ENCODE measurements around the gene KCNE4.

Gene KCNE4

DNA sequence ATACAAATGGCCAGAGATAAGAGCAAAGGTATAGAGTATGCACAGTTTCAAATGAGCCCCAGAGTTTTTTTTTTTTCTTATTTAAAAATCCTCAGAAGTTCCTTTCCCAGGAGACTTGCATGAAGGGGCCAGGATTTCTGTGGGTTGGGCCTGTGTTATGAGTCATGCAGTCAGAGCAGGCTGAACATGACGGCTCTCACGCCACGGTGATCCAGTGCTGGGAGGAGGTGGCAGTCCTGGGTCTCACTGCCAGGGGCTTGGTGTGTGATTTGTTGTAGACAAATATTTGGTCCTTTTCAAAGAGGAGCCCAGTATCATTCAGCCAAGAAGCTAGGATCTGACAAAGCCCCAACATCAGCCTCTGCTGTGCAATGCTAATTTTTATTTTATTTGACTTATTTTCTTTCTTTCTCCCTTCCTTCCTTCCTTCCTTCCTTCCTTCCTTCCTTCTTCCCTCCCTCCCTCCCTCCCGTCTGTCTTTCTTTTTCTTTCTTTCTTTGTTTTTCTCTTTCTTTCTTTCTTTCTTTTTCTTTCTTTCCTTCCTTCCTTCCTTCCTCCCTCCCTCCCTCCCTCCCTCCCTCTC is 10.4 kb upstream of the KCNE4 start:
- no peak for FAIRE-seq

GRCh38 chr2:223042284-223042683 is 9.7 kb upstream of the KCNE4 start:
- no peak for FAIRE-seq

GRCh38 chr2:223042704-223043118 is 9.3 kb upstream of the KCNE4 start:
- FAIRE-seq, result no peak

GRCh38 chr2:223043164-223043941 is 8.6 kb upstream of the KCNE4 start:
- no peak for FAIRE-seq

DNA sequence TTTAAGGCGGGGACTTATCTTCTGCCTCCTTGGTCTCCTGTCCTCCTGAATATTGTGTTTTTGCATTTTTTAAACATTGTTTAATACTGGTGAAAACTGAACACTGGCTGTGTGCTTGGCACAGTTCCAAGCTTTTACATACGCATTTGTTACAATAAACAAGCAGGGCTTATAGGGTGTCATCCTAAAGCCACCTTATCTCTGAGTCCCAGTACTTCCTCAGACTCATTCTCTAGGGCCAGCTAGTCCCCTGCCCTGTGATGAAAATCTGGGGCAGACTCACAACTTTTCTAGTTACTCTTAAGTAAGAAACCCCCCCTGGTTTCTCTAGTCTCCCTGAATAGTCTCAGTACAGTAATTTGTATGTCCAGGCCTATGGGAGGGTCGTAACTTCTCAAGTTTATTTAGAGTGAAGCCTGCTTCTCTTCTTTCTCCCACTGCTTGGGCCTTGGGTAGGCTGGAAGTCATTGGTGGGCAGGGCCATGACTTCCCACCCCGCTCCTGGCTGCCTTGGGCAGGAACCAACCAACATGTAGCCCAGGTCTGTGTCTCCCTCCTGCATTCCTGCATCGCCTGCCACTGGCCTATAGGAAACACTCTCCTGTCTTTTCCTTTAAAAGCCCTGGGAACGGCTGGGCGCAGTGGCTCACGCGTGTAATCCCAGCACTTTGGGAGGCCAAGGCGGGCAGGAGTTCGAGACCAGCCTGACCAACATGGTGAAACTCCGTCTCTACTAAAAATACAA is 7.7 kb upstream of the KCNE4 start:
- FAIRE-seq, result no peak

- FAIRE-seq, result no peak
Observed at GRCh38 chr2:223044916-223045700, 6.9 kb upstream of the KCNE4 start.

GRCh38 chr2:223046470-223047040 is 5.4 kb upstream of the KCNE4 start:
- no peak for FAIRE-seq

- no peak for FAIRE-seq
Observed at GRCh38 chr2:223047260-223047761, 4.7 kb upstream of the KCNE4 start.

GRCh38 chr2:223048519-223048918 is 3.5 kb upstream of the KCNE4 start:
- FAIRE-seq, result no peak

DNA sequence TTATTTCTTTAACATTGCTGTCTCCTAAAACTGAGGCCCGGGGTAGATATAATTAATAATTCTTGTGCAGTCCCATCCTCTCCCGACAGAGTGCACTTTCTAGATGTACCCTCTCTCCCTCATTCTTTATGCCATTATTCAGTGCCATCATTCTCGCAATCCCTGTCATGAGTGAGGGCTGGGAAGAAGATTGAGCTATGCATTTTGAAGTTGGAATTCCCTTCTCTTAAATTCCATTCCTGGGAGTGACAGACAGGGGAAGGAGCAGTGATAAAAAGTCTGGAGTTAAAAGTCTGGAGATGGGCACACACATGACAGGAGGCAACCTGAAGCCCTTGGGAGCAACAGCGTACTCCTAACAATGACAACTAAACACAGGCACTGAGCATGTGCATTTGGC is 2.6 kb upstream of the KCNE4 start:
- FAIRE-seq, result no peak

- FAIRE-seq, result no peak
Observed at GRCh38 chr2:223050188-223050587, 1.8 kb upstream of the KCNE4 start.

DNA sequence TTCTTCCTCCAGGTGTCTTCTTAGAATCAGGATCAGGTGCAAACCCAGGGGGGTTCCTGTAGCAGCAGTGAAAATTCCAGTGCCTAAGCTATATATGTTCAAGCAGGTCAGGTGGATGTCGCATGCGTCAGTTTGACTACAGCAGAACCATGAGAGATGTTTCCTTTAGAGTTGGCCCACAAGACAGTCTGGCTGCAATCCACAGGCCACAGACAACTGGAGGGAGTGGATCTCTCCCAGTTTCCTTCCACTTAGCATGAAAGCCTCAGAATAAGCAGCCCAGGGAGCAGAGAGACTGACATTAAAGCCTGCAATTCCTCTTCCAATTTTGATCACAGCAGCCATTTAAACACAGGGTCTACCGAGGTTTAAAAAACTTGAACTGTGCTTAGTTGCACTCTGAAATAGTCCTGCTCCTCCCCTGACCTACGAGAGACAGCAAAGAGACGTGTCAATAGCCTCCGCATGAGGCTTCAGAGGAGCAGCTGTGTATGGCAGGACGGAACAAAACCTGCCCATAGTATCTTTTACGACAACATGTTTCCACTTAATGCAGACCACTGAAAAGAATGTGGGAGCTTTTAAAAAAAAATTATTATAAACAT is 988 bp upstream of the KCNE4 start:
- FAIRE-seq, result no peak

GRCh38 chr2:223052548-223053483 is 826 bp downstream of the KCNE4 start:
- FAIRE-seq, result no peak

DNA sequence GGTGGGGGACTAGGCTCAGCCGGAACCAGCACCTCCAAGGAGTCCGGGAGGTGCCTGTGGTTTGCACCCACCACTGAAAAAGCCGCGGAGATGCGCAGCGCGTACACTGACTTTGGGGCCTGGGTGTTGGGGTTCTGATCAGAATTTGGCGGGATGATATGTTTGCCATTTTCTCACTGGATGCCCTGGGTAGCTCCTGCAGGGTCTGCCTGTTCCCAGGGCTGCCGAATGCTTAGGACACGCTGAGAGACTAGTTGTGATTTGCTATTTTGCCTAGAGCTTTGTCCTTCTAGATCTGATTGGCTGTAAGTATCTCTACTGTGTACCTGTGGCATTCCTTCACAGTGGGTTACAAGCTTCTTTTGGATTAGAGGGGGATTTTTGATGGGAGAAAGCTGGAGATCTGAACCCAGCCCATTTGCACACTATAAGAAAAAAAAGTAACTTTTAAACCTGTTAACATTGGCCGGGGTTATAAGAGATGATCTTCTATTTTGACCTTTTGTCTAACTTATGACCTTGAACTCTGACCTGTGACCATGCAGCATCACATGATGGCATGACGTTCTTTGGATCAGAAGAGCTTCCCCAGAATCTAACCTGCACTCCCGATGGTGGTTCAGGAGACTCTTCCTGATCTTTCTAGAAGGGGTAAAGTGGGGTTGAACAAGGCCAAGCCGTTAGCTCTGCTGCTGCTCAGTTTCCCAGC is 1.6 kb downstream of the KCNE4 start:
- no peak for FAIRE-seq

DNA sequence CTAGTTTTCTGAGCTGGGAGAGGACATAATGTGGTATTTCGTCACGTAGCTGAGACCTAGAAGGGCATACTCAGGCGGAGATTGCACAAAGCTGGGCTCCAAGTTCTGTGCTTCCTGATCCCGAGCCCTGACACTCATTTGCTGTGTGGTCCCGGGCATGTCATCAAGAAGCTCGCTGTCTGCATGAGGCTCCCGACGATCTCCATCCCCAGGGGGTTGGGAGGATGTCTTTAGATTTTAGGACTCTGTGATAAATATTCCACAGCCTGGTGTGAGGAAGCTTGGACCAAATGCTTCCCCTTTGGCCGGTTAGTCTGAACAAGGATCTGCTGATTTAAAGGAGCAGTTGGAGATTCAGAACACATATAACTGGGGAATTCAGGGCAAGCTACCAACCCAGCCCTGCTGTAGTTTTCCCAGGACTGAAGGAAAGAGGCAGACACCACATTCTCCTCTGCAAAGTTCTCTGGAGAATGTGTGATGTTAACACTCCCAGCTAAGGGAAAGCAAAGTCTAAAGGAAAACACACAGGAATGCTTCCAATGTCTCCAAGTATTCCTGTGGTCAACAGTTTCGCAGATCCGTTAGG is 2.3 kb downstream of the KCNE4 start:
- no peak for FAIRE-seq

- peak; percentile 47 for FAIRE-seq
Observed at GRCh38 chr2:223055140-223055539, 3.1 kb downstream of the KCNE4 start.

DNA sequence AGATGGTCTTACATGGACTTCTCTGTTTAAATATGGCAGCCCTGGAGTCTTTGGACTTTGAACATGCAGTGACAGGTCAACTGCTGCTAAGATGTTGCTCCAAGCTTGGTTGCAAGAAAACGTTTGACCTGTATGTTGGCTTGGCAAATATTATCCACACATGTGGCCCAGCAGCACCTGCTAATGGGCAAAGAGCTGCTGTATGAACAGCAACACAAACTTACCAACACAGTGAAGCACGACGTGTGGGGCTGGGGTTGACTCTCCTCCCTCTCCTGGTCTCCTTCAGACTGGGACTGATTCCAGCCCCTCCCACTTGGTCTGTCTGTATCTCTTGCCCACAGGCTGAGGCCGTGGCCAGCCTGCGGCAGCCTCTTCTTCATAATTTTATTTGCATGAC is 3.8 kb downstream of the KCNE4 start:
- FAIRE-seq, result peak; percentile 21

- peak; percentile 85 for FAIRE-seq
Observed at GRCh38 chr2:223056701-223057418, 4.9 kb downstream of the KCNE4 start.

- FAIRE-seq, result no peak
Observed at GRCh38 chr2:223057569-223057968, 5.6 kb downstream of the KCNE4 start.
